ENCODE measurements around the gene NUB1.

Gene NUB1

DNA sequence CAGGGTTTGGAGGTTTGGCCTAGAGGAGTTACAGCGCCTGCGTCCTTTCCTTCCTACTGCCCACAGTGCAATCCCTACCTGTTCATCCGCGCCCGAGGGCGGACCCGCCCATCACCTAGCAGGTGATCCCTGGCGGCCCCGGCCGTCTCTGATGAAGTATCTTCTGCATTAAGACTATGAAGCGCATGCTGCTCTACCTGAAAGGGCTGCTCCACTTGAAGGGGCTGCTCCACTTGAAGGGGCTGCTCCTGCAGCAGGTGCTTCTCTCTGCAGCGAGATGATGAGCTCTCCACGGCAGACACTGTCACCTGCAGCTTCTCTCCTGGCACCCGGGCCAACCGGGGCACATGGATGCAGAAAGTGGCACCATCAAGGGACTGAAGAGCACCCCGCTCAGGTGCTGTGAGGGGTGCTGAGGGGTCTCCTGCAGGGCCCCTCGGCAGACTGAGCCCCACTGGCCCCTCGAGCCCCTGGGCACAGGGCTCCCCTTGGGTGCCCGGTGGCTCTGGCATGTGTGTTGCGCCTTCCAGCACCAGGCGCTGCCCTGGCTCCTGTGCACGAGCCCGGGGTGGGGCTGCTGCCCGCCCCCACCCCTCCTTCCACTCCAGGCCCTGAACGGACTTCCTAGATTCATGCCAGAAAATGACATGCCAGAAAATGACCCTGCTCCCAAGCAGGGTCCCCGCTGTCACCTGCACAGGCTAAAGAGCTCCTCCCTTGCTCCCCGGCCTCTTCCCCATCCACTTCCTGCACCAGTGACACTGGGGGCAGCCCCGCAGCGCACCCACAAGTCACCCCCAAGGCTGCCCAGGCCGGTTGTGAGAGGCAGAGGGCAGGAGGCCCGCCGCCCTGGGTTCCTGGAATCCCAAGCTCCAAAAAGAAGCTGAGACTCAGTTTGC, 38.8 kb downstream of the NUB1 start:
- no peak for DNase-seq (ENCODE audit: low read depth)
- H3K4me3 ChIP-seq (ENCODE audit: control insufficient read depth, low read depth, low read length): no peak overlapping the region
- TF ChIP-seq, protein P1, sequence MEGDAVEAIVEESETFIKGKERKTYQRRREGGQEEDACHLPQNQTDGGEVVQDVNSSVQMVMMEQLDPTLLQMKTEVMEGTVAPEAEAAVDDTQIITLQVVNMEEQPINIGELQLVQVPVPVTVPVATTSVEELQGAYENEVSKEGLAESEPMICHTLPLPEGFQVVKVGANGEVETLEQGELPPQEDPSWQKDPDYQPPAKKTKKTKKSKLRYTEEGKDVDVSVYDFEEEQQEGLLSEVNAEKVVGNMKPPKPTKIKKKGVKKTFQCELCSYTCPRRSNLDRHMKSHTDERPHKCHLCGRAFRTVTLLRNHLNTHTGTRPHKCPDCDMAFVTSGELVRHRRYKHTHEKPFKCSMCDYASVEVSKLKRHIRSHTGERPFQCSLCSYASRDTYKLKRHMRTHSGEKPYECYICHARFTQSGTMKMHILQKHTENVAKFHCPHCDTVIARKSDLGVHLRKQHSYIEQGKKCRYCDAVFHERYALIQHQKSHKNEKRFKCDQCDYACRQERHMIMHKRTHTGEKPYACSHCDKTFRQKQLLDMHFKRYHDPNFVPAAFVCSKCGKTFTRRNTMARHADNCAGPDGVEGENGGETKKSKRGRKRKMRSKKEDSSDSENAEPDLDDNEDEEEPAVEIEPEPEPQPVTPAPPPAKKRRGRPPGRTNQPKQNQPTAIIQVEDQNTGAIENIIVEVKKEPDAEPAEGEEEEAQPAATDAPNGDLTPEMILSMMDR (conservative IDR thresholded peaks at IDR 0.05; ENCODE audit: control insufficient read depth, insufficient read depth, low read depth, low read length): no peak

DNA sequence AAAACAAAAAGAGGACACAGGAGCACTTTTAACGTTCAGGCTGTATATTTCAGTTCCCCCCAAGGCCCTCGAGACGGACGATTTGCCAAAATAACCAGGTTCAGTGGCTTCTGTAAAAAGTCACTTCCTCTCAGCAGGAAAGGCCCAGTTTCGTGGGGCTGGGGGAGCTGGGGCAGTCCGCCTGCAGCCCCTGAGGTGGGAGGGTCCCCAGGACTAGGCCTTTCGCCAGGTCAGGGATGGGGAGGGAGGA, 39.4 kb downstream of the NUB1 start:
- no peak for DNase-seq (ENCODE audit: low read depth)
- H3K4me3 ChIP-seq (ENCODE audit: control insufficient read depth, low read depth, low read length): no peak overlapping the region
- TF ChIP-seq, protein P1 (conservative IDR thresholded peaks at IDR 0.05; ENCODE audit: control insufficient read depth, insufficient read depth, low read depth, low read length): no peak

DNA sequence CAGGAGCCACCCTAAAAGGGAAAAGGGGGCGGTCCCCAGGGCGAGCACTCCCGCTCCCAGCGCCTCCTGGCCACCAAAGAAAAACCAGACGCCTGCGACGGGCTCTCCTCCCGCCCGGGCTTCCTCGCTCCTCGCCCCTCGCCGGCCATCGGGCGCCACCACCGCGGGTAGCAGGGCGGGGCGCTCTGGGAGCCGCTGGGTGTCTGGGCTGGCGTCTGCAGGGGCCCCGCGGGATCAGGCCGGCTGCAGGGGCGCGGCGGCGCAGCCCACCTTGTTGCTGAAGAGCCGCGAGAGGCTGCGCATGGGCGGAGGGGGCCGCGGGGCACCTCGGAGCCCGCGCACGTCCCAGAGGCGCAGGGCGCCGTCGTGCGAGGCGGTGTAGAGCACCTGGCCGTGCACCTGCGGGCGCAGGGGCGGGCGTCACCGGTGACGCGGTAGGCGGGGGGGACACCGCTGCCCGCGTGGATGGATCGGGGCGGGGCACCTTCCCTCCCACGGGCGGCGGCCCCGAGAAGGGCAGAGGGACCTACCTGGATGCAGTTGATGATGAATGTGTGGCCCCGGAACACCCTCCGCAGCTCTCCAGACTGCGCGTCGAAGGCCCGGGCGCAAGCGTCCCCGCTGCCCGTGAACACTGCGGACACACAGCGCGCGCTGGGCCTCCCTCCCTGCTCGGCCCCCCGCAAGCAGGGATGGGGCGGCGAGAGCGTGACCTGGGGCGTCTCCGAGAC, 39.9 kb downstream of the NUB1 start:
- TF ChIP-seq, protein P1 (conservative IDR thresholded peaks at IDR 0.05; ENCODE audit: control insufficient read depth, insufficient read depth, low read depth, low read length): no peak
- H3K4me3 ChIP-seq (ENCODE audit: control insufficient read depth, low read depth, low read length): no peak overlapping the region
- DNase-seq (ENCODE audit: low read depth): no peak

DNA sequence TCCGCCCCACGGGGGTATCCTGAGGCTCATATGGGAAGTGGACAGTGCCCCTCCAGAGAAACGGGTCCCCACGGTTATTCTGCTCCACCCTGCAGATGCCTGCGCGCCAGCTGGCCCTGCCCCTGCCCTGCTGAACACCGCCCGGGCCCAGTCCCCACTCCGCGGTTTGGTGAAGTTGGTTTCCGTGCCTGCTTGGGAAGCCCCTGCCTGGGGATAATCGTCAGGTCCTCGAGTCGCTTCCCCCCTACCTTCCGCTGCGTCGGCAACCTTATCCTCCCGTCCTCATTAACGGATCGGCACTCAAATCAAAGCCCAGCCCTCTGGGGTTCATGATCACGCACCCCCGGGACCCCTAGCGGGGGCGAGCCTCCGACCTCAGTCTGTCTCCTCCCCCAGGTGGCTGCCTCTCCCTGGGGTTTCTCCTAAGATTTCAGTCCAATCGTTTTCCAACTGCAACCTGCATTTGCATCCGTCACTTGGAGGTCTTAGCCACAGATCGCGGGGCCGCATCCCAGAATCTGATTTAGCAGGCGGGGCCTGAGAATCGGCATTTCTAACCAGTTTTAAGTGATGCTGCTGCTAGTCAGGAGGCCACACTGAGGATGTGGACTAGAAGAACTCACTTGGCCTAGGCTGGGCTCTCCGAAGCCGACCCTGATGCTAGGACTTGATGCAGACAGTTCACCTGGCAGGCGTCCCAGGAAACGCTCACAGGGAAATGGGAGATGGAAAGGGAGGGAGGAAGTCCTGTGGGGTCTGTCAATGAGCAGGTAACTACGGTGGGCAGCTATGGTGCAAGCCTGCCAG, 40.7 kb downstream of the NUB1 start:
- DNase-seq (ENCODE audit: low read depth): no peak
- no peak overlapping the region for H3K4me3 ChIP-seq (ENCODE audit: control insufficient read depth, low read depth, low read length)
- TF ChIP-seq, protein P1 (conservative IDR thresholded peaks at IDR 0.05; ENCODE audit: control insufficient read depth, insufficient read depth, low read depth, low read length): no peak

DNA sequence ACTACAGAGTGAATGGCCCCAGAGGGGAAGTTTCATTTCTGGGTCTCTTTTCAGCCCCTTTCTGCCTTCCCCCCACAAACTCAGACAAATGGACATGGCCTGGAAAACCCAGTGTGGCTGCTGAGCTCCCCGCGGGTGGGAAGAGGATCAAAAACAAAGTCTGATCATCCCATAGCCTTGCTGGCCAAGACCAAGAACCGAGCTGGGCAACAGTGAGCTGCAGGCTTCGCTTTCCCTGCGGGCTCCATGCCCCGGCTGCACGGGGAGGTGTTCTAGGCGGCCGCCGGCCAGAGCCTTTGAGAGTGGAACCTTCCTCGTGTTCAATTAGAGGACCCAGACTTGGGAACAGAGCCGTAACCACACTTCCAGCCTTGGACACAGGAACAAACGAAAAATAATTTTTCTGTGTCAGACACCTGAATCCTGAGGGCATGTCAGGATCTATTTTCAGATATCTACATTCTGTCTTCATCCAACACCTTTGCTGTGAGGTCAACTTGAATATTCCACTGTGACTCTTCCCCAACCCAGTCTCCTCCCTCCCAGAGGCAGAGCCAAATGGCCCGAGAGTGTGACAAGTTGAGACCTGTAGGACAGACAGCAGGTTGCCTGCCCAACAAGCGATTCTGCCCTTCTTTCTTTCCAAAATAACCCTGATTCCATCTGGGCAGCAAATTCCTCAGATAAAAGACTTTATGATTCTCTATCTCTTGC, 42.2 kb downstream of the NUB1 start:
- no peak overlapping the region for H3K4me3 ChIP-seq (ENCODE audit: control insufficient read depth, low read depth, low read length)
- TF ChIP-seq, protein P1 (conservative IDR thresholded peaks at IDR 0.05; ENCODE audit: control insufficient read depth, insufficient read depth, low read depth, low read length): no peak
- DNase-seq (ENCODE audit: low read depth): no peak

DNA sequence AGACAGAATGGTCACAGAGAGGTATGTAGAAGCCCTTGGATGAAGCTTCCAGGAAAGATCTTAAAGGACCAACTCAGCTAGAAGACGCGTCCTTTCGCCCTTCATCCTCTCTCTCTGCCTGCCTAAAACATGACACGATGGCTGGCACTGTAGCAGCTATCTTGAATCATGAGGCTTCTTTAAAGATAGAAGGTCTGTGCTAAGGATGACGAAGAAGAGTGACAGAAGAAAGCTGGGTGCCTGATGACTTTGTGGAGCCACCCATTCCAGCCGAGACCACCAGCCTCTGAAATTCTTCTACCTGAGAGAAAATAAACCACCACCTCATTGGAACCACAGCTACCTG, 42.7 kb downstream of the NUB1 start:
- DNase-seq (ENCODE audit: low read depth): no peak
- H3K4me3 ChIP-seq (ENCODE audit: control insufficient read depth, low read depth, low read length): no peak overlapping the region
- TF ChIP-seq, protein P1 (conservative IDR thresholded peaks at IDR 0.05; ENCODE audit: control insufficient read depth, insufficient read depth, low read depth, low read length): no peak

Measured in fibroblast of mammary gland (primary cell).